B cell (primary cell): ENCODE data around the gene RC3H2. TPM values are rescaled to one million over a fixed set of nuclear protein-coding genes. Genes with fewer than 3 reads are reported as not detected.

Source experiments
- ATAC-seq: fragments of 200-7000 bp; cut with Tn5 transposase; one replicate; pipeline ENCODE4 v1.10.0; 2021; ENCODE audit warnings: low read depth, mild to moderate bottlenecking, moderate number of reproducible peaks, moderate library complexity
- CTCF ChIA-PET: fragments of 350-600 bp; sonication (Branson Sonifier 250); formaldehyde crosslinking; loops from one replicate; lab custom pipeline; 2021; ENCODE audit warnings: antibody characterized with exemption, inconsistent platforms; lab: Charles Lee
- POLR2A ChIA-PET: fragments of 350-600 bp; sonication (Branson Sonifier 250); formaldehyde crosslinking; loops from one replicate; lab custom pipeline; 2021; ENCODE audit warnings: antibody characterized with exemption; lab: Charles Lee
- DNase-seq: peaks from one replicate; pipeline ENCODE4 v3.0.0; 2013
- H2AFZ ChIP-seq: 2 replicates; pipeline ENCODE4 v1.6.1; 2012; ENCODE audit warnings: mild to moderate bottlenecking, low read depth, low read length; ENCODE audit not compliant: insufficient read depth, poor library complexity, severe bottlenecking
- H3K27ac ChIP-seq, 2 donors: 1 replicate in 1 of 2; 2 replicates in 1 of 2; pipeline ENCODE4 v1.5.1; 2012 to 2013; ENCODE audit warnings: low read length in 2 of 2, mild to moderate bottlenecking in 2 of 2, moderate library complexity in 1 of 2
- H3K27me3 ChIP-seq, 4 experiments: fragments of 200-600 bp in 1 of 4; sonication (generic) in 1 of 4; replicated peaks in 1 of 4; 1 replicate in 2 of 4; 2 replicates in 2 of 4; pipeline versions ENCODE4 v1.6.1 to v1.7.0; 2013 to 2016; ENCODE audit warnings: low read length in 3 of 4, mild to moderate bottlenecking in 2 of 4, mixed read lengths in 1 of 4, moderate library complexity in 1 of 4; ENCODE audit not compliant: insufficient read depth in 4 of 4, control insufficient read depth in 3 of 4; ENCODE audit errors: control extremely low read depth in 1 of 4
- H3K36me3 ChIP-seq, 2 experiments: replicated peaks in 1 of 2; 1 replicate in 1 of 2; 2 replicates in 1 of 2; pipeline versions ENCODE4 v1.6.1 to v1.7.1; 2013; ENCODE audit warnings: low read length in 1 of 2; ENCODE audit not compliant: insufficient read depth in 2 of 2, control insufficient read depth in 1 of 2; ENCODE audit errors: control extremely low read depth in 1 of 2, extremely low read depth in 1 of 2
- H3K4me1 ChIP-seq, 2 donors: fragments of 200-600 bp in 1 of 2; sonication (generic) in 1 of 2; 1 replicate in 1 of 2; 2 replicates in 1 of 2; pipeline versions ENCODE4 v1.5.1 to v1.6.1; 2013 to 2017; ENCODE audit warnings: low read length in 2 of 2; ENCODE audit not compliant: control insufficient read depth in 2 of 2, insufficient read depth in 2 of 2
- H3K4me2 ChIP-seq: replicated peaks from 2 replicates; pipeline ENCODE3; 2012; ENCODE audit warnings: mild to moderate bottlenecking, low read depth, low read length; ENCODE audit not compliant: poor library complexity, severe bottlenecking
- H3K4me3 ChIP-seq, 5 experiments: fragments of 200-600 bp in 1 of 5; sonication (generic) in 1 of 5; 1 replicate in 3 of 5; 2 replicates in 2 of 5; pipeline versions ENCODE4 v1.5.1 to v1.7.0; 2011 to 2016; ENCODE audit warnings: low read length in 4 of 5, mild to moderate bottlenecking in 4 of 5, low read depth in 2 of 5, control low read depth in 1 of 5, moderate library complexity in 1 of 5; ENCODE audit not compliant: insufficient read depth in 1 of 5; ENCODE audit errors: control extremely low read depth in 1 of 5, extremely low read depth in 1 of 5
- H3K79me2 ChIP-seq: fragments of 200-600 bp; sonication (generic); one replicate; pipeline ENCODE4 v1.6.0; 2016; ENCODE audit warnings: low read length; ENCODE audit not compliant: control insufficient read depth, insufficient read depth
- H3K9ac ChIP-seq: fragments of 200-600 bp; sonication (generic); 2 replicates; pipeline ENCODE4 v1.6.1; 2017; ENCODE audit warnings: mild to moderate bottlenecking, low read length, moderate library complexity
- H3K9me3 ChIP-seq, 3 donors: one replicate each; pipeline versions ENCODE4 v1.6.1 to v1.7.1; 2013; ENCODE audit warnings: low read length in 2 of 3; ENCODE audit not compliant: control insufficient read depth in 2 of 3, insufficient read depth in 1 of 3; ENCODE audit errors: control extremely low read depth in 1 of 3
- H4K20me1 ChIP-seq: 2 replicates; pipeline ENCODE4 v1.6.0; 2012; ENCODE audit warnings: mild to moderate bottlenecking, low read length; ENCODE audit not compliant: insufficient read depth, control insufficient read depth, poor library complexity, severe bottlenecking
- H3K27ac Mint-ChIP-seq: one replicate; pipeline ENCODE4 v1.8.0; 2021; ENCODE audit warnings: mixed read lengths
- H3K27me3 Mint-ChIP-seq: one replicate; pipeline ENCODE4 v1.8.0; 2021; ENCODE audit warnings: mixed read lengths
- H3K4me1 Mint-ChIP-seq: one replicate; pipeline ENCODE4 v1.8.0; 2021; ENCODE audit warnings: mixed read lengths
- H3K4me3 Mint-ChIP-seq: one replicate; pipeline ENCODE4 v1.8.0; 2021; ENCODE audit warnings: mixed read lengths
- H3K9me3 Mint-ChIP-seq: one replicate; pipeline ENCODE4 v1.8.0; 2022; ENCODE audit warnings: mixed read lengths; ENCODE audit not compliant: insufficient read depth
- CTCF ChIP-seq: fragments of 200-600 bp; IDR thresholded peaks from one replicate; pipeline ENCODE4 v1.8.0; 2022; ENCODE audit warnings: antibody characterized with exemption, mild to moderate bottlenecking
- EZH2 ChIP-seq: IDR thresholded peaks from 2 replicates; pipeline ENCODE4 v1.6.1; 2012; ENCODE audit warnings: borderline replicate concordance, low read depth, mild to moderate bottlenecking, moderate library complexity, low read length; ENCODE audit not compliant: insufficient read depth, poor library complexity, severe bottlenecking
- WGBS: methylation state at CpG from one replicate; pipeline ENCODE4 v1.1.5; 2013; ENCODE audit warnings: missing lambda C conversion rate; ENCODE audit not compliant: insufficient coverage; 5-methylcytosine and 5-hydroxymethylcytosine counted together
- intact Hi-C: fragments of 100-400 bp; cut with micrococcal nuclease; formaldehyde crosslinking; loops from one replicate; pipeline ENCODE4 v1.10.0; 2022
- polyA plus RNA-seq: library from polyadenylated mRNA; depleted of rRNA; stranded (reverse); fragments of >200 nt; gene quantifications from 2 replicates; pipeline ENCODE4 v1.2.3, GENCODE V29; 2012
- total RNA-seq, 2 donors: library from RNA; stranded (reverse); fragments of 120-200 nt in 1 of 2; gene quantifications; 1 replicate in 1 of 2; 2 replicates in 1 of 2; pipeline versions ENCODE4 v1.2.3 to v1.2.4, GENCODE V29; 2013 to 2022

The RC3H2 gene
- total and polyA plus RNA-seq, 2 donors (not counting 1 experiment from before 2014, with no cell fraction given), result 17.2 to 74.4 TPM

GRCh38 chr9:122922713-122923112 lies 17.6 kb upstream of the RC3H2 start:
- Histone ChIP-seq H3K4me1 (peaks cover 11 to 12% of the 10 kb centered on the region in 2 donors), H3K27ac (no peak overlapping the region), H3K79me2 (peaks cover 25% of the 10 kb centered on the region), H3K4me2 (no peak overlapping the region), H3K9me3 (no peaks in the 10 kb centered on the region), H4K20me1 (no peaks in the 10 kb centered on the region), H3K9ac (no peak overlapping the region), H3K4me3 (no peak overlapping the region), H2AFZ (no peak overlapping the region), H3K36me3 (peaks cover 3 to 23% of the 10 kb centered on the region in 2 experiments), H3K27me3 (no peaks in the 10 kb centered on the region)
- POLR2A ChIA-PET, result no interaction called here
- H3K4me3 Mint-ChIP-seq, result no peak overlapping the region
- WGBS, result 100% methylated on average over 2 of the region's 8 CpGs
- no peak for TF ChIP-seq CTCF
- TF ChIP-seq EZH2, result no peak
- intact Hi-C loops, result no loop called here
- H3K27me3 Mint-ChIP-seq, result no peaks in the 10 kb centered on the region
- no peak for ATAC-seq
- no peak for DNase-seq
- peaks cover 17% of the 10 kb centered on the region for H3K4me1 Mint-ChIP-seq
- H3K27ac Mint-ChIP-seq, result no peak overlapping the region
- H3K9me3 Mint-ChIP-seq, result no peaks in the 10 kb centered on the region
- CTCF ChIA-PET, result no interaction called here

GRCh38 chr9:122918310-122918709 lies 13.2 kb upstream of the RC3H2 start:
- Histone ChIP-seq H3K4me2 (no peak overlapping the region), H3K9ac (no peak overlapping the region), H2AFZ (no peak overlapping the region), H3K27ac (no peak overlapping the region), H4K20me1 (no peaks in the 10 kb centered on the region), H3K4me3 (no peak overlapping the region), H3K27me3 (no peaks in the 10 kb centered on the region), H3K36me3 (peaks cover 4 to 20% of the 10 kb centered on the region in 2 experiments), H3K4me1 (peaks cover 2 to 4% of the 10 kb centered on the region in 2 donors), H3K79me2 (peaks cover 14% of the 10 kb centered on the region), H3K9me3 (no peaks in the 10 kb centered on the region)
- intact Hi-C loops, result no loop called here
- no peak overlapping the region for H3K27ac Mint-ChIP-seq
- H3K4me3 Mint-ChIP-seq, result no peak overlapping the region
- DNase-seq (no peak), ATAC-seq (no peak)
- 83% methylated on average over 1 of the region's 2 CpGs for WGBS
- no peak for TF ChIP-seq EZH2
- TF ChIP-seq CTCF, result no peak
- CTCF ChIA-PET, result no interaction called here
- H3K4me1 Mint-ChIP-seq, result peaks cover 7% of the 10 kb centered on the region
- no peaks in the 10 kb centered on the region for H3K9me3 Mint-ChIP-seq
- POLR2A ChIA-PET, result no interaction called here
- H3K27me3 Mint-ChIP-seq, result no peaks in the 10 kb centered on the region
